ENCODE data around the gene KIFAP3.
A peak's percentile ranks its signal among the peaks of the same experiment; 100 is the strongest.
"Not testable (repeated sequence)": the region's sequence is repeated elsewhere in the genome, so short reads cannot be mapped to it uniquely, and the experiment has no call there.

The KIFAP3 gene

DNA sequence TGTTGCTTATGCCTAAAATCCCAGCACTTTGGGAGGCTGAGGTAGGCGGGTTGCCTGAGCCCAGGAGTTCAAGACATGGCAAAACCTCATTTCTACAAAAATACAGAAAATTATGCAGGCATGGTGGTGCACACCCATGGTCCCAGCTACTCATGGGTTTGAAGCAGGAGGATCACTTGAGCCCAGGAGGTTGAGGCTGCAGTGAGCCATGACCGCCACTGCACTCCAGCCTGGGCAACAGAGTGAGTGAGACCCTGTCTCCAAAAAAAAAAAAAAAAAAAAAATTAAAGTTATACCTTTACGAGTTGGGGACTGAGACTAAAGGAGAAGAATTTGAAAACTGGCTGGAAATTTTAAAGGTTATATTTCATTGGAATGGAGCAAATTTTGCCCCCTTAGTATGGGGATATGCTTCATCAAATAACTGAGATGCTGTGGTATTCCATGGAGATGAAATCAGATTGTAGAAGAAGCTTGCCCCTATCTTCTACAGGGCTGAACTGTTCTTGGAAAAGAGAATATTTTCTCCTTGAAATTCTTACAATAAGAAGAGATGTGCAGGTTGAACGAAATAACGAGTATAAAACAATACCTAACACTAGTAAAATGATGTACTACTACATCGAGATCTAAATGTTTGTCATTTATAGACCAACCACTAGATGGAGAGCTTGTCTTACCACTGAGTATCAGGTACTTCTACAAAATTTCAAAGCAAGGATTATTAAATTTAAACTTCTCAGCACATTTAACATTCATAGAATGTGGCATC is 145.9 kb downstream of the KIFAP3 start:
- no peaks in the 10 kb centered on the region for H3K36me3 ChIP-seq (ENCODE audit: control insufficient read depth in 1 of 2, insufficient read depth in 2 of 2, low read length in 2 of 2)
- H3K27me3 ChIP-seq (ENCODE audit: control insufficient read depth in 1 of 2, insufficient read depth in 2 of 2, low read length in 2 of 2) = no peaks in the 10 kb centered on the region
- no peaks in the 10 kb centered on the region for H3K9me3 ChIP-seq (ENCODE audit: control insufficient read depth in 1 of 2, low read length in 2 of 2)
- H3K4me3 ChIP-seq (ENCODE audit: low read depth in 1 of 2, low read length in 2 of 2) = no peak overlapping the region
- no peak overlapping the region for H3K27ac ChIP-seq (ENCODE audit: low read depth, low read length)
- H3K9ac ChIP-seq (ENCODE audit: low read depth in 1 of 2, low read length in 2 of 2) = no peak overlapping the region
- H3K4me1 ChIP-seq (ENCODE audit: control insufficient read depth in 1 of 2, insufficient read depth in 2 of 2, low read length in 2 of 2) = no peaks in the 10 kb centered on the region

DNA sequence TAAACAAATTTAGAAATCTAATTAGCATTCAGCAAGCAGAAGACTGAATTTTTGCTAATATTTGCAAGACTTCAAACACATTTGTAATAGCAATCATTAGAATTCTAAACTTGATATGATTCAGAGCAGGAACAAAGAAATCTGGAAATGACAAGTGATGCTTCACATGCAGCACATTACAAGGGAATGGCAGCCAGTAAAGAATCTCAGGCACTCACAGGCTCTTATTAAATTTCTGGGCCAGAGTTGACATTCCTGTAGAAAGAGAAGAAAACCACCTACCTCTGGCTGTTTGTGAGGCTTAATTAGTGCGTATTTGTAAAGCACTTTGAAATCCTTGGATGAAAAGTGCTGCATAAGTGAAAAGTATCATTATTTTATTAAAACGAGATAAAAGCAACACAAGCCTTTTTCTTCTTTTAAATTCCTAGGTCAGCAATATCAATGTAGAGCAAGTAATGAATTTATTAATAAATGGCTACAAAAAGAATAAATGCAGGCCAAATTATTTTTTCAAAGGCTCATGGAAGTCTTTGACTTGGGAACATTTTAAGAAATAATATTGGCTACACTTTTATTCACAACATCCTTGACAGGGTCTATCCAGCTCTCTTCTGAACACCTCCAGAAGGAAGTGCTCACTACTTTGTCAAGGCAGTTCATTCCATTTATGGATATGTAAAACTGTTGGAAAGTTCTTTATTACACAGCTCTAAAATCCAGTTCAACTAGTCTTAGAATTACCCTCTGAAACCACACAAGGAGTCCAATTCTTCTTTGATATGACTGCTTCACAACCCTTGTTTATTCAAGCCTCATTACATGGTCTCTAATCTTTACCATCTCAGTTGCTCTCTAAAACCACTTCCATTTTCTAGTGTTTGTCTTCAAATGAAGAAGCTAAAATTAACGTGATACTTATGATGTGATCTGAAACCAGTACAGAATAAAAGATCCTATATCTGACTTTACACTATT is 148.7 kb downstream of the KIFAP3 start:
- Histone ChIP-seq H3K27me3 (ENCODE audit: control insufficient read depth in 1 of 2, insufficient read depth in 2 of 2, low read length in 2 of 2) (no peaks in the 10 kb centered on the region), H3K36me3 (ENCODE audit: control insufficient read depth in 1 of 2, insufficient read depth in 2 of 2, low read length in 2 of 2) (no peaks in the 10 kb centered on the region), H3K4me3 (ENCODE audit: low read depth in 1 of 2, low read length in 2 of 2) (no peak overlapping the region), H3K4me1 (ENCODE audit: control insufficient read depth in 1 of 2, insufficient read depth in 2 of 2, low read length in 2 of 2) (no peaks in the 10 kb centered on the region), H3K9me3 (ENCODE audit: control insufficient read depth in 1 of 2, low read length in 2 of 2) (no peaks in the 10 kb centered on the region), H3K27ac (ENCODE audit: low read depth, low read length) (no peak overlapping the region), H3K9ac (ENCODE audit: low read depth in 1 of 2, low read length in 2 of 2) (no peak overlapping the region)

DNA sequence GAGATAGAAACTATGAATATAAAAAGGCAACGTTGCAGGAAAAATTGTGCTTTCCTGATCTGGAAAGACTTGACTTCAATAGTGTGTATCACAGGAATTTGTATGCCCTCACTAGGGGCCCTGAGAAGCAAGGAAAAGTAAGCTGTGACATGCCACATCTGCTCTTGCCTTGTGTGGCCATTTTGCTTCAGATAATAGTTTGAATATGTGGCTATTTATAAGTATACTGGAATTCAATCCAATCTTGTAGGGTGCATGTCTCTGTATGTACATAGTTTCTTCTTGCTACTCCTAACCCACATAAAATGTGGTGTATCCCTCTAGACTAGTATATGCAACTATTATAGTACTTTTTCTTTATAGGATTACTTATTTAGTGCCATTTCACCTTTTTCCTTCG is 149.7 kb downstream of the KIFAP3 start:
- H3K27me3 ChIP-seq (ENCODE audit: control insufficient read depth in 1 of 2, insufficient read depth in 2 of 2, low read length in 2 of 2) = no peaks in the 10 kb centered on the region

DNA sequence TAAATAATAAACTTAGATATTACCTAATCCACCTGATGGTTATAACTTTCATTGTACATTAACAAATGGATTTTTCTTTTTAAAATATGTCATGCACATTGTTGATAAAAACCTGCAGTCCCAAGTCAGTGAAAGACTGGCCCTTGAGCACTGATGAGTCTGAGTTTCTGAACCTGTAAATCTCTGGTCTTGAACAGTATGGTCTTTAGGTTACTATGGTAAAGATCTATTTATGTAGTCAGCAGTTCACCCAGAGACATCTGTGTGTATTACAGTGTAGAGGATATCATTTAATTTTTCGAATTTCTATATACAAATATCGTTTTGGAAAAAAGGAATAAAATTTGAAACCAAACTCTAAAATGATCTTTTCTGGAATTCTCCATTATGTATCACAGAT is 150.4 kb downstream of the KIFAP3 start:
- Histone ChIP-seq H3K27ac (ENCODE audit: low read depth, low read length) (no peak overlapping the region), H3K27me3 (ENCODE audit: control insufficient read depth in 1 of 2, insufficient read depth in 2 of 2, low read length in 2 of 2) (no peaks in the 10 kb centered on the region), H3K36me3 (ENCODE audit: control insufficient read depth in 1 of 2, insufficient read depth in 2 of 2, low read length in 2 of 2) (no peaks in the 10 kb centered on the region), H3K4me1 (ENCODE audit: control insufficient read depth in 1 of 2, insufficient read depth in 2 of 2, low read length in 2 of 2) (no peaks in the 10 kb centered on the region), H3K9ac (ENCODE audit: low read depth in 1 of 2, low read length in 2 of 2) (no peak overlapping the region), H3K4me3 (ENCODE audit: low read depth in 1 of 2, low read length in 2 of 2) (no peak overlapping the region), H3K9me3 (ENCODE audit: control insufficient read depth in 1 of 2, low read length in 2 of 2) (no peaks in the 10 kb centered on the region)

More for the DNA sequence above, 149.7 kb downstream of the KIFAP3 start:
- Histone ChIP-seq H3K9me3 (ENCODE audit: control insufficient read depth in 1 of 2, low read length in 2 of 2) (no peaks in the 10 kb centered on the region), H3K36me3 (ENCODE audit: control insufficient read depth in 1 of 2, insufficient read depth in 2 of 2, low read length in 2 of 2) (no peaks in the 10 kb centered on the region), H3K9ac (ENCODE audit: low read depth in 1 of 2, low read length in 2 of 2) (no peak overlapping the region), H3K27ac (ENCODE audit: low read depth, low read length) (no peak overlapping the region), H3K4me3 (ENCODE audit: low read depth in 1 of 2, low read length in 2 of 2) (no peak overlapping the region), H3K4me1 (ENCODE audit: control insufficient read depth in 1 of 2, insufficient read depth in 2 of 2, low read length in 2 of 2) (no peaks in the 10 kb centered on the region)

- Histone ChIP-seq H3K27me3 (ENCODE audit: control insufficient read depth in 1 of 2, insufficient read depth in 2 of 2, low read length in 2 of 2) (no peaks in the 10 kb centered on the region), H3K4me3 (ENCODE audit: low read depth in 1 of 2, low read length in 2 of 2) (no peak overlapping the region), H3K36me3 (ENCODE audit: control insufficient read depth in 1 of 2, insufficient read depth in 2 of 2, low read length in 2 of 2) (no peaks in the 10 kb centered on the region), H3K4me1 (ENCODE audit: control insufficient read depth in 1 of 2, insufficient read depth in 2 of 2, low read length in 2 of 2) (no peaks in the 10 kb centered on the region), H3K9me3 (ENCODE audit: control insufficient read depth in 1 of 2, low read length in 2 of 2) (no peaks in the 10 kb centered on the region), H3K9ac (ENCODE audit: low read depth in 1 of 2, low read length in 2 of 2) (no peak overlapping the region), H3K27ac (ENCODE audit: low read depth, low read length) (no peak overlapping the region)
Measured at GRCh38 chr1:169921080-169921479, 153.4 kb downstream of the KIFAP3 start.

GRCh38 chr1:169918927-169919326 is 155.6 kb downstream of the KIFAP3 start:
- Histone ChIP-seq H3K4me3 (ENCODE audit: low read depth in 1 of 2, low read length in 2 of 2) (no peak overlapping the region), H3K9ac (ENCODE audit: low read depth in 1 of 2, low read length in 2 of 2) (no peak overlapping the region), H3K27ac (ENCODE audit: low read depth, low read length) (no peak overlapping the region), H3K4me1 (ENCODE audit: control insufficient read depth in 1 of 2, insufficient read depth in 2 of 2, low read length in 2 of 2) (peaks cover 3 to 5% of the 10 kb centered on the region in 2 donors), H3K27me3 (ENCODE audit: control insufficient read depth in 1 of 2, insufficient read depth in 2 of 2, low read length in 2 of 2) (no peaks in the 10 kb centered on the region), H3K36me3 (ENCODE audit: control insufficient read depth in 1 of 2, insufficient read depth in 2 of 2, low read length in 2 of 2) (no peaks in the 10 kb centered on the region), H3K9me3 (ENCODE audit: control insufficient read depth in 1 of 2, low read length in 2 of 2) (no peaks in the 10 kb centered on the region)

DNA sequence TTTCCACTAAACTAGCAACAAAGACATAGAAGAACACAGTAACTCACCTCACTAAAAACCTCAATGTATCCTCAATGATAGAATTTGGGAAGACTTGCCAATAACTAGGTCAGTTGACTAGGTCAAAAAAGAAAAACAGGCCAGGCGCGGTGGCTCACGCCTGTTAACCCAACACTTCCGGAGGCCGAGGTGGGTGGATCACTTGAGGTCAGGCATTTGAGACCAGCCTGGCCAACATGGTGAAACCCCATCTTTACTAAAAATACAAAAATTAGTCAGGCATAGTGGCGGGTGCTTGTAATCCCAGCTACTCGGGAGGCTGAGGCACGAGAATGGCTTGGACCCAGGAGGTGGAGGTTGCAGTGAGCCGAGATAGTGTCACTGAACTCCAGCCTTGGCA is 156.3 kb downstream of the KIFAP3 start:
- H3K27ac ChIP-seq (ENCODE audit: low read depth, low read length); H3K9me3 ChIP-seq (ENCODE audit: control insufficient read depth in 1 of 2, low read length in 2 of 2); H3K4me1 ChIP-seq (ENCODE audit: control insufficient read depth in 1 of 2, insufficient read depth in 2 of 2, low read length in 2 of 2); H3K9ac ChIP-seq (ENCODE audit: low read depth in 1 of 2, low read length in 2 of 2); H3K27me3 ChIP-seq (ENCODE audit: control insufficient read depth in 1 of 2, insufficient read depth in 2 of 2, low read length in 2 of 2); H3K36me3 ChIP-seq (ENCODE audit: control insufficient read depth in 1 of 2, insufficient read depth in 2 of 2, low read length in 2 of 2); H3K4me3 ChIP-seq (ENCODE audit: low read depth in 1 of 2, low read length in 2 of 2): not testable (repeated sequence)

DNA sequence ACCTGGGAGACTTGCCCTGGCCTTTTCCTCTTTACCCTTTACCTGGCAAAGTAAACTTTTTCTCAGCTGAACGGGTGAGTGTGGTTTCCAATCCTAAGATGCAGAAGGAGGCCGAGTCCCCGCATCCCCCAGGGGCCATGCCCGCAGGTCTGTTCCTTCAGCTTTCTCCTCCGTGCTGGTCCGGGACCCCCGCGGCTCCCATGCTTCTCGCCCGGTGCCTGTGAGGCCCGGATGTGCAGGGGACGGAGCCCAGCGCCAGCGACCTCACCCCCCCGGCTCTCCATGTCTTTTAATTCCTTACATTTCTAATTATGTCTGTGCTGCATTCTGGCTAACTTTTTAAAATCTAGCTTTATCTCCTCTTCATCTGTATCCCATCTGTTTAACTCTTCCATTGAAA is 159.3 kb downstream of the KIFAP3 start:
- H3K27ac ChIP-seq (ENCODE audit: low read depth, low read length) = no peak overlapping the region
- no peak overlapping the region for H3K9ac ChIP-seq (ENCODE audit: low read depth in 1 of 2, low read length in 2 of 2)
- no peaks in the 10 kb centered on the region for H3K36me3 ChIP-seq (ENCODE audit: control insufficient read depth in 1 of 2, insufficient read depth in 2 of 2, low read length in 2 of 2)
- H3K4me1 ChIP-seq (ENCODE audit: control insufficient read depth in 1 of 2, insufficient read depth in 2 of 2, low read length in 2 of 2) = peaks cover 3 to 5% of the 10 kb centered on the region in 2 donors
- no peaks in the 10 kb centered on the region for H3K9me3 ChIP-seq (ENCODE audit: control insufficient read depth in 1 of 2, low read length in 2 of 2)
- no peaks in the 10 kb centered on the region for H3K27me3 ChIP-seq (ENCODE audit: control insufficient read depth in 1 of 2, insufficient read depth in 2 of 2, low read length in 2 of 2)
- H3K4me3 ChIP-seq (ENCODE audit: low read depth in 1 of 2, low read length in 2 of 2) = peak overlapping the region in 1 of 2 donors; percentile 10

- Histone ChIP-seq H3K4me1 (ENCODE audit: control insufficient read depth in 1 of 2, insufficient read depth in 2 of 2, low read length in 2 of 2) (peaks cover 3 to 5% of the 10 kb centered on the region in 2 donors), H3K9ac (ENCODE audit: low read depth in 1 of 2, low read length in 2 of 2) (peak overlapping the region in 1 of 2 donors; percentile 3), H3K4me3 (ENCODE audit: low read depth in 1 of 2, low read length in 2 of 2) (peak overlapping the region in 1 of 2 donors; percentile 10), H3K36me3 (ENCODE audit: control insufficient read depth in 1 of 2, insufficient read depth in 2 of 2, low read length in 2 of 2) (no peaks in the 10 kb centered on the region), H3K9me3 (ENCODE audit: control insufficient read depth in 1 of 2, low read length in 2 of 2) (no peaks in the 10 kb centered on the region), H3K27ac (ENCODE audit: low read depth, low read length) (no peak overlapping the region), H3K27me3 (ENCODE audit: control insufficient read depth in 1 of 2, insufficient read depth in 2 of 2, low read length in 2 of 2) (no peaks in the 10 kb centered on the region)
Measured at GRCh38 chr1:169914531-169914930, 160.0 kb downstream of the KIFAP3 start.

GRCh38 chr1:169909499-169909898 is 165.0 kb downstream of the KIFAP3 start:
- Histone ChIP-seq H3K36me3 (ENCODE audit: control insufficient read depth in 1 of 2, insufficient read depth in 2 of 2, low read length in 2 of 2) (no peaks in the 10 kb centered on the region), H3K4me3 (ENCODE audit: low read depth in 1 of 2, low read length in 2 of 2) (no peak overlapping the region), H3K9me3 (ENCODE audit: control insufficient read depth in 1 of 2, low read length in 2 of 2) (no peaks in the 10 kb centered on the region), H3K9ac (ENCODE audit: low read depth in 1 of 2, low read length in 2 of 2) (no peak overlapping the region), H3K4me1 (ENCODE audit: control insufficient read depth in 1 of 2, insufficient read depth in 2 of 2, low read length in 2 of 2) (no peaks in the 10 kb centered on the region), H3K27ac (ENCODE audit: low read depth, low read length) (no peak overlapping the region), H3K27me3 (ENCODE audit: control insufficient read depth in 1 of 2, insufficient read depth in 2 of 2, low read length in 2 of 2) (no peaks in the 10 kb centered on the region)
